ENCODE measurements around the gene DDX10.

DDX10 gene

GRCh38 chr11:108906329-108906728, 241.5 kb downstream of the DDX10 start:
- peak; percentile 91 for DNase-seq (ENCODE audit: low read depth)

GRCh38 chr11:108906826-108907225, 242.0 kb downstream of the DDX10 start:
- peak; percentile 60 for DNase-seq (ENCODE audit: low read depth)

GRCh38 chr11:108909041-108909440, 244.2 kb downstream of the DDX10 start:
- no peak for DNase-seq (ENCODE audit: low read depth)

DNA sequence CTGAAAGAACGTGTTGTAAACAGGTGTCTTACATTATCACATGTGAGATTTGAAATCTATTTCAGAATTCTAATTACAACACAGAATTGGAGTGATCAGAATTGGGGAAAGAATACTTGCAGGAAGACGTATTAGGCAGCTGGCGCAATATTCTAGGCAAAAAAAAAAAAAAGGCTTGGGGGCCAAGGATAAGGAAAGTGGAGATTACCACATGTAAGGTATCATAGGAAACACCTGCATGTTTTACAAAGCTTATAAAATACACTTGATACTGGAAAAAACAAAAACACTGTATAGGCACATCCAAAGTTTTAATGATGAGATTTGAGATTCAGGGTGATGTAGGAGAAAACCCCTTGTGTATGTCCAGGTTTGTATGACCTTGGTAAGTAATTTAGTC, 245.1 kb downstream of the DDX10 start:
- no peak for DNase-seq (ENCODE audit: low read depth)

DNA sequence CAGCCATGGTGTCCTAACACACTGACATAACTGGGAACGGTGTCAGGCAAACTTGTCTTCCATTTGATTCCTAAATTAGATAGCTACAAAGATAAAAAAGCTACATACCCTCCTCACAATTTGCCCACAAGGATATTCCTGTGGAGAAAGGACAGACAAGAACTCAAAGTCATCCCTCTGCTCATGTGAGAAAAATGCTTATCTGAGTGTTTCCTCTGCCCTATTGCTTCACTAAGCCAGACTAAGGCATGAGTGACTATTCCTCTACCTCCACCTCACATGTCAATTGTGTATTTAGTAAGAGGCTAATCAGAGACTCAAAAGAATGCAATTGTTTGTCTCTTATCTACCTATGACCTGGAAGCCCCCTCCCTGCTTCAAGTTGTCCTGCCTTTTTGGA, 247.7 kb downstream of the DDX10 start:
- peak; percentile 91 for DNase-seq (ENCODE audit: low read depth)

- no peak for DNase-seq (ENCODE audit: low read depth)
Measured at GRCh38 chr11:108913204-108913603, 248.3 kb downstream of the DDX10 start.

- DNase-seq (ENCODE audit: low read depth) = no peak
Measured at GRCh38 chr11:108914211-108914610, 249.3 kb downstream of the DDX10 start.

GRCh38 chr11:108914981-108915380, 250.1 kb downstream of the DDX10 start:
- DNase-seq (ENCODE audit: low read depth) = peak; percentile 73

DNA sequence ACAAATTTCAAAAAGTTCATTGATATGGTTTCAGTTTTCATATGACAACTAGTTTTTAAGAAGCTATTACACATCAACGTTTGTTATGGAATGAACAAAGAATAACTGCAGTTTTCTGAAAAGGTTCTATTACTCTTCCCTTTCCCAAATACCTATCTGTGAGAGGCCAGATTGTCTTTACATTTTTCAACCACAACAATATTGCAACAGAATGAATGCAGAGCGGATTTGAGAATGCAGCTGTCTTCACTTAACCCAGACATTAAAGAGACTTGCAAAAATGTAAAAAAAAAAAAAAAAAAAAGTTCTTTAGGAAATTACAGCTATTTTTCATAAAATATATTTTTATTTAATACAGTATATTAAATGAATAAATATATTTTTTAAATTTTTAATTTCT, 250.8 kb downstream of the DDX10 start:
- peak; percentile 45 for DNase-seq (ENCODE audit: low read depth)

GRCh38 chr11:108916290-108916689, 251.4 kb downstream of the DDX10 start:
- no peak for DNase-seq (ENCODE audit: low read depth)

GRCh38 chr11:108916935-108917334, 252.1 kb downstream of the DDX10 start:
- peak; percentile 44 for DNase-seq (ENCODE audit: low read depth)

- DNase-seq (ENCODE audit: low read depth) = no peak
Measured at GRCh38 chr11:108921211-108921610, 256.3 kb downstream of the DDX10 start.

DNA sequence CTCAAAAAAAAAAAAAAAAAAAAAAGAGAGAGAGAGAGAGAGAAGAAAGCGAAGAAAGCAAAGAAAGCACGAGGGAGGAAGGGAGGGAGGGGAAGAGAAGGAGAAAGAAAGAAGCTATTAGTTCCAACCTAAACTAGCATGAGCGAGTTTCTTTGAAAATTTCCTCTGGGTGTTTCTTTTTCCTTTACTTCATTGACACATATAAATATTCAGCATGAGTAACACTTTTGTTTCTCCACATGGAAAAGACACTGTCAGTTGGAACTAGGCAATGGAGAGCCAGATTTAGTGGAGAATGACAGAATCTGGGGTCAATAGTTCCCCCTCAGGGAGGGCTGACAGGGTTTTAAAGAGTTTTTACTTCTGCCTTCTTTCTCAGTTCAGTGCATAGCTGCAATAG, 257.4 kb downstream of the DDX10 start:
- no peak for DNase-seq (ENCODE audit: low read depth)

DNA sequence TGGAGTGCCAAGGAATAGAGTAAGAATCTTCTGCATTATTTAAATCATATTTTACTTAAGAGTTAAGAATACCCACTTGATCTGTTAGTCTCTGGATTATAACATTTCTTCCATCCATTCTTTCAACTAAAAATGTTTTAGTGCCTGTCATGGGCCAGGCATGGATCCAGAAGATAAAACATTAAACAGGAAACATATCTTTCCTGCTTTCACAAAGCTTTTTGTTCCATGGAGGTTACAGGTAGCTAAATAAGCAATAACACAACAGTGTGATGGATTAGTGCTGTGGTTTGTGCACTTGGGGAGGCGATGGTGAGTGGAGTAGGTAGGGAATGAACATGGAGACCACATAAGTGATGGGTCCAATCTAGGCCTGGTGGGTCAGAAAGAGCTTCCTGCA, 258.5 kb downstream of the DDX10 start:
- no peak for DNase-seq (ENCODE audit: low read depth)

- no peak for DNase-seq (ENCODE audit: low read depth)
Measured at GRCh38 chr11:108926171-108926840, 261.4 kb downstream of the DDX10 start.

- no peak for DNase-seq (ENCODE audit: low read depth)
Measured at GRCh38 chr11:108926841-108927577, 262.1 kb downstream of the DDX10 start.

DNA sequence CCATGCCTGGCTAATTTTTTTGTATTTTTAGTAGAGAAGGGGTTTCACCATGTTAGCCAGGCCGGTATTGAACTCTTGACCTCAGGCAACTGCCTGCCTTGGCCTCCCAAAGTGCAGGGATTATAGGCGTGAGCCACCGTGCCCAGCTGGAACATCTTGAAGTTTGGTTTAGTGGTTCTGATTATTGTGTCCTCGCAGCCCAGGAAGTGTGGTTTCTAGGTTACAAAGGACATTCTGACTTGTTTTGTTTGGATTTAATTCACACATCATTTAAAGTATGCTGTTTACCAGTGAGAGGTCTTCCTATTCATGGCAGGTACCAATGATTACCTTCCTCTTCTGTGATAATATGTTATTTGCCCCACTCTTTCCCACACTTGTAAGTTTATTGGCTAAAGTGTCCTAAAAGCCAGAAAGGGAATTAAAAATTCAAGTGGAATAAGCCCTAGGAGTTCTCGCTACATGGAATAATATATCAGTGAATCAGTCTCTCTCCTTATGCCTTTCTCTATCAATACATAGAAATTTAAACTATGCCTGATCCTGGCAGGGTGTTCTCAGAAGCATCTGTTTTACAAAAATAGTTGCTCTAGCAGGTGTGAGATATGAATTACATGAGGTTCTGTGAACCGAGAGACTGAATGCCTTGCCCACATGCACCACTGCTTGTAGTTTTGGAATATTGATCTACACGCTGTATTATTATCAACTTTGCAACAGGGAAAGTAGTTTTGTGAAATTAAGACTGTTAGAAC, 263.1 kb downstream of the DDX10 start:
- no peak for DNase-seq (ENCODE audit: low read depth)

DNA sequence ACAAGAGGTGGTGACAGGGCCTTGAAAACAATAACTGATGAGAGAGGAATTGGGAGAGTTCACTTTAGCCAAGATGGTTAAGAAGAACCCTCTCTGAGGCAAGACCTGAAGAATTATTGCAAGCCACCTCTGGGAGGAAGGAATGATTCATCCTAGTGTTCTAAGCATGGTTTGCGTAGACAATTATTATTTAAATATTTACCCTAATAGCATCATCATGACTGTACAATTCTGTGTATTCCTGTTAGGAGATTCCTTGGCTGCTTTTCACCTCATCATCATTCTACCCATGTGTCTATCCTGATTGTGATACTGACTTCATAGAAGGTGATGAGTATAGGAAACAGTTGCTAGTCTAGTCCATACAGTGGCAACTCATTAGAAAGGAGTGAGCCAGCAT, 264.4 kb downstream of the DDX10 start:
- peak; percentile 98 for DNase-seq (ENCODE audit: low read depth)

- DNase-seq (ENCODE audit: low read depth) = no peak
Measured at GRCh38 chr11:108931168-108931567, 266.3 kb downstream of the DDX10 start.

DNA sequence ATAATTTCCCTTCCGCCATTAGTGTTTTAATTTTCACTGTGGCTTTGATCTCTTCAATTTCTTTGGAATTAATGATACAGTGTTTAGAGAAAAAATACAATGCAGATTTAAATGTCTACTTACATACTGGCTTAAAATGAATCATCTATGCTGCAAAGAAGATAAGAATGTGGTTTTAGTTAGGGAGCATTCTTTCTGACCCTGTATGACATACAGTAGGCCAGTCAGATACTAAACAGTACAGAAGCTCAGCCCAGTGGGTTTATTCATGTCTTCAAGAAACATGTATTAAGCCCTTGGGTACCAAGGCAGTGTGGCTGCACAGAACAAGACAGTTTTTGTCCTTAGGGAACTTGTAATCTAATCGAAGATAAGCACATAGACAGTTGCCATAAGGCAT, 268.8 kb downstream of the DDX10 start:
- DNase-seq (ENCODE audit: low read depth) = peak; percentile 92

- no peak for DNase-seq (ENCODE audit: low read depth)
Measured at GRCh38 chr11:108934289-108934688, 269.4 kb downstream of the DDX10 start.

DNA sequence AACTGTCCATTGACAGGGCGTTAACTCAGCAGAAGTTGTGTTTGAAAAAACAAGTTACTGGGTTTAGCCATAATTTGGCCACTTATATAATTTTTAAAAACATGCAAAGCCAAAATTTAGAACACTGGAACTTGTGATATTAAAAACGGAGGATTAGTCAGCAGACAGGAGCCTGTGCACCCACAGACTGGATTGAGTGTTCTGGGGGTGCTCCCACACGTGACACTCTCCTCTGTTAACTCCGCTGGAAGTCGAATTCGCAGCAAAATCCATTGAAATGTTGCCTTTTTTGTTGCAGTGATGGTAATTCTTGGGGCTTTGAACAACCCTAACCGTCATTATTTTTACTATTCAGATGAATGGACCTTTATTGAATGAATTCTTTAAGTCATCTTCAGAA, 269.8 kb downstream of the DDX10 start:
- DNase-seq (ENCODE audit: low read depth) = no peak

DNA sequence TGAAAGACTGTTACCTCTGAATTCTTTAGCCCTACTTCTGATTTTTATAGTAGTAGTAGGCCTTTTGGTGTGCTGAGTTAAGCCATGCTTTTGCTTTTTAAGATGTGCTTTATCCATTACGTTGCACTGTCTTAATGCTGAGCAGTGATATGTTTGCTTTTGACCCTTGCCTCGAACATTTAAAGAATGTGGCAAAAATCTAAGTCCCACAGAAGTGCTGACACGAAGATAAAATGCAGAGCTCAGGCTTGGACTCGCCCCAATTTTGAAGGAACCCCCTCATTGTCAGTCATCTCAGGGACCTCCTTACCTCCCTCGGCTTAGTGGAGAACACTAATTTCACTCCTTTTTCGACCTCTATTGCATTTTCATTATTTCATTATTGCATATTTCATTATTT, 272.9 kb downstream of the DDX10 start:
- no peak for DNase-seq (ENCODE audit: low read depth)

All from amniotic epithelial cell (primary cell).